ENCODE data around the gene TTC22. TPM values are rescaled to one million over a fixed set of nuclear protein-coding genes. Genes with fewer than 3 reads are reported as not detected.

TTC22 gene
- polyA plus RNA-seq, 3 donors, result 0.04 TPM; not detected in 2

- Mint-ChIP-seq H3K4me3 (no peak overlapping the region), H3K27me3 (ENCODE audit: low read depth in 3 of 3) (peaks cover 1 to 7% (median 2%) of the 10 kb centered on the region in 3 donors), H3K9me3 (peaks cover 0 to 4% (median 2%) of the 10 kb centered on the region in 7 donors), H3K27ac (no peak overlapping the region), H3K36me3 (no peaks in the 10 kb centered on the region), H3K4me1 (no peaks in the 10 kb centered on the region)
- WGBS (ENCODE audit: insufficient coverage), result 63% methylated on average over 3 of the region's 6 CpGs
- no peak overlapping the region for H3K4me2 ChIP-seq (replicated peaks; ENCODE audit: extremely low read depth, low read length, poor library complexity, severe bottlenecking)
- no peak overlapping the region for H3K4me3 ChIP-seq (replicated peaks in 1 of 3; ENCODE audit: low read depth in 2 of 3, low read length in 3 of 3)
- no peaks in the 10 kb centered on the region for H3K79me2 ChIP-seq (ENCODE audit: insufficient read depth, low read length)
- H2AFZ ChIP-seq (ENCODE audit: insufficient read depth, low read depth, low read length, poor library complexity, severe bottlenecking), result no peak overlapping the region
- H3K9me3 ChIP-seq (replicated peaks in 1 of 2; ENCODE audit: control insufficient read depth in 1 of 2, insufficient read depth in 1 of 2, low read length in 2 of 2), result no peaks in the 10 kb centered on the region
- intact Hi-C loops (cut with micrococcal nuclease), result no loop called here
- DNase-seq, result no peak
- H3K9ac ChIP-seq (ENCODE audit: insufficient read depth, low read length, poor library complexity, severe bottlenecking), result no peak overlapping the region
- H3K4me1 ChIP-seq (ENCODE audit: control insufficient read depth in 1 of 2, insufficient read depth in 2 of 2, low read length in 2 of 2), result no peaks in the 10 kb centered on the region
- H3K27ac ChIP-seq (ENCODE audit: low read depth in 1 of 2, low read length in 2 of 2), result no peak overlapping the region
- H3K27me3 ChIP-seq (ENCODE audit: control insufficient read depth in 2 of 2, insufficient read depth in 2 of 2, low read length in 2 of 2), result no peaks in the 10 kb centered on the region
- no peaks in the 10 kb centered on the region for H4K20me1 ChIP-seq (ENCODE audit: insufficient read depth, low read length)
- H3K36me3 ChIP-seq (replicated peaks in 1 of 2; ENCODE audit: control insufficient read depth in 1 of 2, insufficient read depth in 2 of 2, low read length in 2 of 2), result no peaks in the 10 kb centered on the region
- no peak for TF ChIP-seq CTCF (IDR thresholded peaks at IDR 0.05)
Measured at GRCh38 chr1:54837002-54837853, 36.1 kb upstream of the TTC22 start.

GRCh38 chr1:54836594-54836993 lies 35.5 kb upstream of the TTC22 start:
- Mint-ChIP-seq H3K4me3 (no peak overlapping the region), H3K27me3 (ENCODE audit: low read depth in 3 of 3) (peaks cover 1 to 7% (median 2%) of the 10 kb centered on the region in 3 donors), H3K4me1 (no peaks in the 10 kb centered on the region), H3K27ac (no peak overlapping the region), H3K9me3 (peaks cover 0 to 9% (median 2%) of the 10 kb centered on the region in 7 donors), H3K36me3 (no peaks in the 10 kb centered on the region)
- DNase-seq, result no peak
- Histone ChIP-seq H3K4me1 (ENCODE audit: control insufficient read depth in 1 of 2, insufficient read depth in 2 of 2, low read length in 2 of 2) (no peaks in the 10 kb centered on the region), H3K79me2 (ENCODE audit: insufficient read depth, low read length) (no peaks in the 10 kb centered on the region), H3K4me3 (replicated peaks in 1 of 3; ENCODE audit: low read depth in 2 of 3, low read length in 3 of 3) (no peak overlapping the region), H4K20me1 (ENCODE audit: insufficient read depth, low read length) (no peaks in the 10 kb centered on the region), H3K9ac (ENCODE audit: insufficient read depth, low read length, poor library complexity, severe bottlenecking) (no peak overlapping the region), H2AFZ (ENCODE audit: insufficient read depth, low read depth, low read length, poor library complexity, severe bottlenecking) (no peak overlapping the region), H3K36me3 (replicated peaks in 1 of 2; ENCODE audit: control insufficient read depth in 1 of 2, insufficient read depth in 2 of 2, low read length in 2 of 2) (no peaks in the 10 kb centered on the region), H3K9me3 (replicated peaks in 1 of 2; ENCODE audit: control insufficient read depth in 1 of 2, insufficient read depth in 1 of 2, low read length in 2 of 2) (peaks cover 0 to 3% of the 10 kb centered on the region in 2 donors), H3K4me2 (replicated peaks; ENCODE audit: extremely low read depth, low read length, poor library complexity, severe bottlenecking) (no peak overlapping the region), H3K27ac (ENCODE audit: low read depth in 1 of 2, low read length in 2 of 2) (no peak overlapping the region), H3K27me3 (ENCODE audit: control insufficient read depth in 2 of 2, insufficient read depth in 2 of 2, low read length in 2 of 2) (no peaks in the 10 kb centered on the region)
- no peak for TF ChIP-seq CTCF (IDR thresholded peaks at IDR 0.05)
- WGBS (ENCODE audit: insufficient coverage), result 96% methylated on average over 8 of the region's 8 CpGs
- intact Hi-C loops (cut with micrococcal nuclease), result no loop called here
